ENCODE measurements around the gene MAML2. TPM values are rescaled to one million over a fixed set of nuclear protein-coding genes. Genes with fewer than 3 reads are reported as not detected.

The MAML2 gene
- total RNA-seq, 3 donors from 2014 or later (not counting 1 experiment from before 2014, with no cell fraction given): 14.2 to 20.5 (median 16.1) TPM

DNA sequence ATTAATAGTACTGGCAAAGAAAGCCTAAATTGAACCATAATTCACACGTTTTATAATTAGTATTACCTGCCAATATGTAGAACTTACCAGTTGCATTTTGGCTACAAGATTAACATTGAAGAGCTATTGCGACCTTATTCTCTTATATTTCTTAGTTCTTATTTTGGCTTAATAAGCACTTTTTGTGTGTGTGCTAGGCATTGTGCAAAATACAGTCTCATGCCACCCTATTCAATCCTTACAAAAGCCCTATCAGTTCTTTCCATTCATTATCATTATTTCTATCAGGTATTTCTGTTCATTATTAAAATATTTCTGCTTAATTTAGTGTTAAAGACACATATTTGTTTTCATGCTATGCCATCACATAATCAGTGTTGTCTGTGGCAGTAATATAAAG is 41.2 kb downstream of the MAML2 start:
- no peaks in the 10 kb centered on the region for H3K27me3 ChIP-seq (ENCODE audit: control insufficient read depth, insufficient read depth, low read length)
- no peak overlapping the region for H3K27ac ChIP-seq (ENCODE audit: low read length)
- TF ChIP-seq, protein P1, sequence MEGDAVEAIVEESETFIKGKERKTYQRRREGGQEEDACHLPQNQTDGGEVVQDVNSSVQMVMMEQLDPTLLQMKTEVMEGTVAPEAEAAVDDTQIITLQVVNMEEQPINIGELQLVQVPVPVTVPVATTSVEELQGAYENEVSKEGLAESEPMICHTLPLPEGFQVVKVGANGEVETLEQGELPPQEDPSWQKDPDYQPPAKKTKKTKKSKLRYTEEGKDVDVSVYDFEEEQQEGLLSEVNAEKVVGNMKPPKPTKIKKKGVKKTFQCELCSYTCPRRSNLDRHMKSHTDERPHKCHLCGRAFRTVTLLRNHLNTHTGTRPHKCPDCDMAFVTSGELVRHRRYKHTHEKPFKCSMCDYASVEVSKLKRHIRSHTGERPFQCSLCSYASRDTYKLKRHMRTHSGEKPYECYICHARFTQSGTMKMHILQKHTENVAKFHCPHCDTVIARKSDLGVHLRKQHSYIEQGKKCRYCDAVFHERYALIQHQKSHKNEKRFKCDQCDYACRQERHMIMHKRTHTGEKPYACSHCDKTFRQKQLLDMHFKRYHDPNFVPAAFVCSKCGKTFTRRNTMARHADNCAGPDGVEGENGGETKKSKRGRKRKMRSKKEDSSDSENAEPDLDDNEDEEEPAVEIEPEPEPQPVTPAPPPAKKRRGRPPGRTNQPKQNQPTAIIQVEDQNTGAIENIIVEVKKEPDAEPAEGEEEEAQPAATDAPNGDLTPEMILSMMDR (IDR thresholded peaks at IDR 0.05): no peak
- 100% methylated on average over 1 of the region's 2 CpGs for WGBS (ENCODE audit: insufficient coverage)
- no peak overlapping the region for H3K27ac Mint-ChIP-seq
- no peak overlapping the region for H3K4me3 ChIP-seq (ENCODE audit: low read length)
- no peaks in the 10 kb centered on the region for H3K36me3 ChIP-seq (ENCODE audit: control insufficient read depth, insufficient read depth, low read length)
- DNase-seq (no peak), ATAC-seq (no peak)
- H3K4me3 Mint-ChIP-seq: no peak overlapping the region
- H3K9me3 ChIP-seq (ENCODE audit: control insufficient read depth, insufficient read depth, low read length): no peaks in the 10 kb centered on the region
- H3K36me3 Mint-ChIP-seq: no peaks in the 10 kb centered on the region
- peaks cover 25 to 33% of the 10 kb centered on the region in 2 donors for H3K4me1 Mint-ChIP-seq
- intact Hi-C loops (cut with micrococcal nuclease): no loop called here
- H3K27me3 Mint-ChIP-seq (ENCODE audit: low read depth in 2 of 2): no peaks in the 10 kb centered on the region
- H3K4me1 ChIP-seq (ENCODE audit: control insufficient read depth, insufficient read depth, low read length): peaks cover 5% of the 10 kb centered on the region
- no peaks in the 10 kb centered on the region for H3K9me3 Mint-ChIP-seq

DNA sequence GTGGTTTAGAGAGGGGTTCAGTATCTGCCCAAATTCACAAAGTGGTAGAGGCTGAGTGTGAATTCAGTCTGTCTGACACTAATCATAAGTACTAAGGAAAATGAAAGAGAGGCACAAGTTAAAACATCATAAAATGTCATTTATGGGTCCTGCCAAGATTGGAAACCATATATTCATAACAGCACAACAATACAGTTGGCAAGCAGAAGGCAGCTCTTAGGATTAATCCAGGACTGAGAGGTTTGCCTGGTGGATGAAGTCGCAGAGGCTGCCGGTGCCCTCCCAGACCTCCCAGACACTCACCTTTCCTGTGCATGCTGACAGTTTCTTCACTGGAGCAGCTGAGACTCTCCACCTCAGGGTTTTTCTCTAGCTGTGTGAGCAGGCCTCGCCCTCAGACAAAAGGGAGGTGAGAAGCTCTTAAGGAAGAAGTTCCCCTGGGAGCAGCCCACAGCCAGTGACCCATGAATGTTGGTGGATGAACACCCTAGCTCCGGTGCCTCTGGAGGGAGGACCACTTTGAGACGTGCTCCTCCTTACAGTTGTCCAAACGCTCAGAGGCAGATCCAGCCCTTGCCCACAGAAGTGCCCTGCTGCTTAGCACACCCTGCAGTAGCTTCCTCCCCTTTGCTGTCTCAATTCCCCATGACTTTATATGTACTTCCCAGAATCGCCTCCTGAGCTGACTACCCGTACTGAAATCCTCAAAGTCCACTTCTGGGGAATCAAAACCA is 43.7 kb downstream of the MAML2 start:
- H3K27ac Mint-ChIP-seq: peak overlapping the region in 1 of 2 donors; percentile 33
- Histone ChIP-seq H3K4me1 (ENCODE audit: control insufficient read depth, insufficient read depth, low read length) (peaks cover 5% of the 10 kb centered on the region), H3K4me3 (ENCODE audit: low read length) (no peak overlapping the region), H3K27ac (ENCODE audit: low read length) (no peak overlapping the region), H3K9me3 (ENCODE audit: control insufficient read depth, insufficient read depth, low read length) (no peaks in the 10 kb centered on the region), H3K36me3 (ENCODE audit: control insufficient read depth, insufficient read depth, low read length) (no peaks in the 10 kb centered on the region), H3K27me3 (ENCODE audit: control insufficient read depth, insufficient read depth, low read length) (no peaks in the 10 kb centered on the region)
- H3K9me3 Mint-ChIP-seq: no peaks in the 10 kb centered on the region
- H3K27me3 Mint-ChIP-seq (ENCODE audit: low read depth in 2 of 2): no peaks in the 10 kb centered on the region
- TF ChIP-seq, protein P1 (IDR thresholded peaks at IDR 0.05): no peak
- peak in 1 of 3 donors; percentile 67 for ATAC-seq
- H3K36me3 Mint-ChIP-seq: no peaks in the 10 kb centered on the region
- no peak overlapping the region for H3K4me3 Mint-ChIP-seq
- intact Hi-C loops (cut with micrococcal nuclease): no loop called here
- 74% methylated on average over 8 of the region's 8 CpGs for WGBS (ENCODE audit: insufficient coverage)
- DNase-seq: no peak
- peaks cover 21 to 32% of the 10 kb centered on the region in 2 donors for H3K4me1 Mint-ChIP-seq

DNA sequence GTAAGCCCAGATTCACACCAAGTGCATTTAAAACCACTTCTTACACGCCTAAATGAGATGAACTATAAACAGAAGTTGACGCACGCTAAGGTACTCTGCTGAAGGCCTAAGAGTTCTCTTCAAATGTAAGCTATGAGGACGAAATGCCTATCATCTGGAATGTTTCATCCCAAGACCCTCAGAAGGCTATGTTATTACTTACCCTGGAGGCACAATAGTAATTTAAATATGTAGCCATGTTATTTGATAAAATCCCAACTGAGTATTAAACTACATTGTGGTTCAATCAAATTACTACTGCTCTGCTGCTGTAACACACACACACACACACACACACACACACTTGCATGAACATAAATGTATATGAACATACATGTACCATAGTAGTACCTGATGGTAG is 47.6 kb downstream of the MAML2 start:
- H3K27ac Mint-ChIP-seq: no peak overlapping the region

More for the DNA sequence above, 47.6 kb downstream of the MAML2 start:
- Histone ChIP-seq H3K4me1 (ENCODE audit: control insufficient read depth, insufficient read depth, low read length) (peaks cover 5% of the 10 kb centered on the region), H3K27me3 (ENCODE audit: control insufficient read depth, insufficient read depth, low read length) (no peaks in the 10 kb centered on the region), H3K27ac (ENCODE audit: low read length) (no peak overlapping the region), H3K4me3 (ENCODE audit: low read length) (no peak overlapping the region), H3K9me3 (ENCODE audit: control insufficient read depth, insufficient read depth, low read length) (no peaks in the 10 kb centered on the region), H3K36me3 (ENCODE audit: control insufficient read depth, insufficient read depth, low read length) (no peaks in the 10 kb centered on the region)
- intact Hi-C loops (cut with micrococcal nuclease): no loop called here
- Mint-ChIP-seq H3K9me3 (no peaks in the 10 kb centered on the region), H3K27me3 (ENCODE audit: low read depth in 2 of 2) (no peaks in the 10 kb centered on the region), H3K4me1 (peaks cover 37 to 46% of the 10 kb centered on the region in 2 donors), H3K4me3 (no peak overlapping the region), H3K36me3 (no peaks in the 10 kb centered on the region)
- WGBS (ENCODE audit: insufficient coverage): 88% methylated on average over 4 of the region's 4 CpGs
- TF ChIP-seq, protein P1 (IDR thresholded peaks at IDR 0.05): no peak
- DNase-seq: no peak
- ATAC-seq: no peak
